ENCODE measurements around the gene LRP3. TPM values are rescaled to one million over a fixed set of nuclear protein-coding genes. Genes with fewer than 3 reads are reported as not detected.

LRP3 gene
- polyA plus RNA-seq, 4 donors = 19.9 to 29.8 (median 21.9) TPM

GRCh38 chr19:33235269-33235995 lies 41.3 kb downstream of the LRP3 start:
- DNase-seq (ENCODE audit: low read depth in 4 of 4, low spot score in 3 of 4) = peak in 3 of 4 donors; percentile 29 to 50 (median 30)

- DNase-seq (ENCODE audit: low read depth in 4 of 4, low spot score in 3 of 4) = no peak
Observed at GRCh38 chr19:33235996-33236350, 41.8 kb downstream of the LRP3 start.

GRCh38 chr19:33236696-33237390 lies 42.7 kb downstream of the LRP3 start:
- no peak for DNase-seq (ENCODE audit: low read depth in 4 of 4, low spot score in 3 of 4)

GRCh38 chr19:33238481-33239149 lies 44.5 kb downstream of the LRP3 start:
- DNase-seq (ENCODE audit: low read depth in 4 of 4, low spot score in 3 of 4) = no peak

GRCh38 chr19:33239223-33239975 lies 45.3 kb downstream of the LRP3 start:
- DNase-seq (ENCODE audit: low read depth in 4 of 4, low spot score in 3 of 4) = no peak

GRCh38 chr19:33240181-33240771 lies 46.1 kb downstream of the LRP3 start:
- no peak for DNase-seq (ENCODE audit: low read depth in 4 of 4, low spot score in 3 of 4)

- DNase-seq (ENCODE audit: low read depth in 4 of 4, low spot score in 3 of 4) = no peak
Observed at GRCh38 chr19:33241091-33241529, 47.0 kb downstream of the LRP3 start.

- no peak for DNase-seq (ENCODE audit: low read depth in 4 of 4, low spot score in 3 of 4)
Observed at GRCh38 chr19:33241530-33242101, 47.5 kb downstream of the LRP3 start.

- no peak for DNase-seq (ENCODE audit: low read depth in 4 of 4, low spot score in 3 of 4)
Observed at GRCh38 chr19:33242131-33242530, 48.0 kb downstream of the LRP3 start.

- no peak for DNase-seq (ENCODE audit: low read depth in 4 of 4, low spot score in 3 of 4)
Observed at GRCh38 chr19:33242911-33243310, 48.8 kb downstream of the LRP3 start.

GRCh38 chr19:33245948-33246708 lies 52.0 kb downstream of the LRP3 start:
- DNase-seq (ENCODE audit: low read depth in 4 of 4, low spot score in 3 of 4) = no peak

GRCh38 chr19:33246709-33247440 lies 52.7 kb downstream of the LRP3 start:
- DNase-seq (ENCODE audit: low read depth in 4 of 4, low spot score in 3 of 4) = no peak

- no peak for DNase-seq (ENCODE audit: low read depth in 4 of 4, low spot score in 3 of 4)
Observed at GRCh38 chr19:33247441-33247819, 53.3 kb downstream of the LRP3 start.

GRCh38 chr19:33248104-33248503 lies 54.0 kb downstream of the LRP3 start:
- DNase-seq (ENCODE audit: low read depth in 4 of 4, low spot score in 3 of 4) = no peak

- no peak for DNase-seq (ENCODE audit: low read depth in 4 of 4, low spot score in 3 of 4)
Observed at GRCh38 chr19:33248553-33248953, 54.4 kb downstream of the LRP3 start.

- no peak for DNase-seq (ENCODE audit: low read depth in 4 of 4, low spot score in 3 of 4)
Observed at GRCh38 chr19:33248954-33249613, 55.0 kb downstream of the LRP3 start.

GRCh38 chr19:33249740-33250366 lies 55.7 kb downstream of the LRP3 start:
- DNase-seq (ENCODE audit: low read depth in 4 of 4, low spot score in 3 of 4) = no peak

GRCh38 chr19:33250500-33250899 lies 56.4 kb downstream of the LRP3 start:
- DNase-seq (ENCODE audit: low read depth in 4 of 4, low spot score in 3 of 4) = no peak

All from right renal pelvis (tissue), 4 donors.